ENCODE measurements around the gene PTH1R.

Gene PTH1R

GRCh38 chr3:46942481-46943236, 65.1 kb downstream of the PTH1R start:
- in situ Hi-C loops (cut with HindIII; ENCODE audit: low sequenced_read_pairs) = no loop called here

- in situ Hi-C loops (cut with HindIII; ENCODE audit: low sequenced_read_pairs) = no loop called here
Measured at GRCh38 chr3:46943237-46944187, 66.0 kb downstream of the PTH1R start.

GRCh38 chr3:46944191-46944590, 66.7 kb downstream of the PTH1R start:
- in situ Hi-C loops (cut with HindIII; ENCODE audit: low sequenced_read_pairs) = no loop called here

GRCh38 chr3:46946416-46946815, 68.9 kb downstream of the PTH1R start:
- in situ Hi-C loops (cut with HindIII; ENCODE audit: low sequenced_read_pairs) = no loop called here

GRCh38 chr3:46946856-46947545, 69.5 kb downstream of the PTH1R start:
- in situ Hi-C loops (cut with HindIII; ENCODE audit: low sequenced_read_pairs) = no loop called here

- in situ Hi-C loops (cut with HindIII; ENCODE audit: low sequenced_read_pairs) = no loop called here
Measured at GRCh38 chr3:46947546-46947901, 70.0 kb downstream of the PTH1R start.

GRCh38 chr3:46947981-46948791, 70.7 kb downstream of the PTH1R start:
- in situ Hi-C loops (cut with HindIII; ENCODE audit: low sequenced_read_pairs) = no loop called here

- in situ Hi-C loops (cut with HindIII; ENCODE audit: low sequenced_read_pairs) = no loop called here
Measured at GRCh38 chr3:46948830-46949671, 71.5 kb downstream of the PTH1R start.

- in situ Hi-C loops (cut with HindIII; ENCODE audit: low sequenced_read_pairs) = no loop called here
Measured at GRCh38 chr3:46950177-46950576, 72.7 kb downstream of the PTH1R start.

- in situ Hi-C loops (cut with HindIII; ENCODE audit: low sequenced_read_pairs) = no loop called here
Measured at GRCh38 chr3:46950650-46951241, 73.2 kb downstream of the PTH1R start.

- in situ Hi-C loops (cut with HindIII; ENCODE audit: low sequenced_read_pairs) = no loop called here
Measured at GRCh38 chr3:46952813-46953212, 75.3 kb downstream of the PTH1R start.

All from endothelial cell of hepatic sinusoid (primary cell).